Neural progenitor cell (in vitro differentiated cells): ENCODE measurements around the gene ATP1A2.

Source experiments
- EZH2 ChIP-seq: fragments of 200-600 bp; sonication (generic); IDR thresholded peaks from 2 replicates; pipeline ENCODE4 v1.6.1; 2017; ENCODE audit warnings: antibody characterized with exemption, mild to moderate bottlenecking, moderate library complexity
- EZH2phosphoT487 ChIP-seq: fragments of 200-600 bp; sonication (generic); IDR thresholded peaks from 2 replicates; pipeline ENCODE4 v1.6.1; 2017; ENCODE audit warnings: antibody characterized with exemption
- TF ChIP-seq, protein P1 (sequence below): fragments of 200-600 bp; sonication (generic); IDR thresholded peaks from 2 replicates; pipeline ENCODE4 v1.5.1; 2017; ENCODE audit warnings: antibody characterized with exemption, mild to moderate bottlenecking

DNA sequence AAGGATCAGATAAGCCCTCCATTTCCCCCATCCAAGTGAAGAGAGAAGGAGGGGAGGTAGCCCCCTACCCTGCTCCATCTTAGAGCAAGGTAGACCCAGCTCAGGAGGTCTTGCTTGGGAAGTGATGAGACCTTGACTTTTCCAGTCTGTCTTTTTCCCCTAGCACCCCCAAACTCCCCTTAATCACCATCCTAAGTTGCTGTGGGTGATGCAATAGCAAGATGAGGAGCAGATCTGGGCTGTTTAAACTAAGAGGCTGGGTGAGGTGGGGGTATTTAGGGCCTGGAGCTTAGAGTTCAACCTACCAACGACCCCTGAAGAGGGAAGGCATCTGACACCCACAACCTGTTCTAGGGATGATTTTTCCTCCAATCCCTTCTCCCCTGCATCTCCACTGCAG lies 1.7 kb downstream of the ATP1A2 start:
- TF ChIP-seq, protein P1, sequence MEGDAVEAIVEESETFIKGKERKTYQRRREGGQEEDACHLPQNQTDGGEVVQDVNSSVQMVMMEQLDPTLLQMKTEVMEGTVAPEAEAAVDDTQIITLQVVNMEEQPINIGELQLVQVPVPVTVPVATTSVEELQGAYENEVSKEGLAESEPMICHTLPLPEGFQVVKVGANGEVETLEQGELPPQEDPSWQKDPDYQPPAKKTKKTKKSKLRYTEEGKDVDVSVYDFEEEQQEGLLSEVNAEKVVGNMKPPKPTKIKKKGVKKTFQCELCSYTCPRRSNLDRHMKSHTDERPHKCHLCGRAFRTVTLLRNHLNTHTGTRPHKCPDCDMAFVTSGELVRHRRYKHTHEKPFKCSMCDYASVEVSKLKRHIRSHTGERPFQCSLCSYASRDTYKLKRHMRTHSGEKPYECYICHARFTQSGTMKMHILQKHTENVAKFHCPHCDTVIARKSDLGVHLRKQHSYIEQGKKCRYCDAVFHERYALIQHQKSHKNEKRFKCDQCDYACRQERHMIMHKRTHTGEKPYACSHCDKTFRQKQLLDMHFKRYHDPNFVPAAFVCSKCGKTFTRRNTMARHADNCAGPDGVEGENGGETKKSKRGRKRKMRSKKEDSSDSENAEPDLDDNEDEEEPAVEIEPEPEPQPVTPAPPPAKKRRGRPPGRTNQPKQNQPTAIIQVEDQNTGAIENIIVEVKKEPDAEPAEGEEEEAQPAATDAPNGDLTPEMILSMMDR = no peak
- TF ChIP-seq EZH2 = no peak
- TF ChIP-seq EZH2phosphoT487 = no peak
